ENCODE data around the gene DNAAF9. TPM values are rescaled to one million over a fixed set of nuclear protein-coding genes. Genes with fewer than 3 reads are reported as not detected.

DNAAF9 gene
- total RNA-seq, 1 experiment from 2014 or later: 6.3 TPM

- TF ChIP-seq CTCF (IDR thresholded peaks at IDR 0.05; ENCODE audit: unreplicated experiment): no peak
- Mint-ChIP-seq H3K36me3 (ENCODE audit: insufficient read depth, unreplicated experiment) (no peaks in the 10 kb centered on the region), H3K27ac (ENCODE audit: unreplicated experiment) (no peak overlapping the region), H3K4me3 (ENCODE audit: low read depth, unreplicated experiment) (no peak overlapping the region), H3K4me1 (ENCODE audit: low read depth, unreplicated experiment) (peaks cover 15% of the 10 kb centered on the region), H3K27me3 (ENCODE audit: unreplicated experiment) (no peaks in the 10 kb centered on the region), H3K9me3 (ENCODE audit: low read depth, unreplicated experiment) (no peaks in the 10 kb centered on the region)
- intact Hi-C loops (cut with micrococcal nuclease; ENCODE audit: unreplicated experiment): no loop called here
- DNase-seq: no peak
- BruUV-seq (replicated peaks): no TSS peak
- CTCF ChIA-PET: interaction anchor here (0.6 kb wide), 1 partner anchor 120 kb away, joined by 3 read pairs; no protein-coding TSS in a partner anchor
These were observed 44.7 kb upstream of the DNAAF9 start for GRCh38 chr20:3452136-3452535.

GRCh38 chr20:3449319-3449718 is 41.9 kb upstream of the DNAAF9 start:
- Mint-ChIP-seq H3K4me1 (ENCODE audit: low read depth, unreplicated experiment) (peaks cover 19% of the 10 kb centered on the region), H3K27ac (ENCODE audit: unreplicated experiment) (no peak overlapping the region), H3K27me3 (ENCODE audit: unreplicated experiment) (no peaks in the 10 kb centered on the region), H3K4me3 (ENCODE audit: low read depth, unreplicated experiment) (no peak overlapping the region), H3K9me3 (ENCODE audit: low read depth, unreplicated experiment) (no peaks in the 10 kb centered on the region), H3K36me3 (ENCODE audit: insufficient read depth, unreplicated experiment) (no peaks in the 10 kb centered on the region)
- CTCF ChIA-PET: interaction anchor here (0.6 kb wide), 1 partner anchor 36 kb away, joined by 3 read pairs; no protein-coding TSS in a partner anchor
- TF ChIP-seq CTCF (IDR thresholded peaks at IDR 0.05; ENCODE audit: unreplicated experiment): no peak
- no TSS peak for BruUV-seq (replicated peaks)
- no peak for DNase-seq
- intact Hi-C loops (cut with micrococcal nuclease; ENCODE audit: unreplicated experiment): no loop called here

- H3K9me3 Mint-ChIP-seq (ENCODE audit: low read depth, unreplicated experiment): no peaks in the 10 kb centered on the region
- H3K27me3 Mint-ChIP-seq (ENCODE audit: unreplicated experiment): no peaks in the 10 kb centered on the region
- intact Hi-C loops (cut with micrococcal nuclease; ENCODE audit: unreplicated experiment): no loop called here
These were observed 39.9 kb upstream of the DNAAF9 start for GRCh38 chr20:3447321-3447720.

GRCh38 chr20:3446779-3447178 is 39.3 kb upstream of the DNAAF9 start:
- Mint-ChIP-seq H3K27me3 (ENCODE audit: unreplicated experiment) (no peaks in the 10 kb centered on the region), H3K4me3 (ENCODE audit: low read depth, unreplicated experiment) (no peak overlapping the region), H3K4me1 (ENCODE audit: low read depth, unreplicated experiment) (peaks cover 13% of the 10 kb centered on the region), H3K27ac (ENCODE audit: unreplicated experiment) (peak overlapping the region; percentile 36), H3K9me3 (ENCODE audit: low read depth, unreplicated experiment) (no peaks in the 10 kb centered on the region), H3K36me3 (ENCODE audit: insufficient read depth, unreplicated experiment) (no peaks in the 10 kb centered on the region)
- CTCF ChIA-PET: interaction anchor here (0.7 kb wide), 1 partner anchor 117 kb away, joined by 3 read pairs; no protein-coding TSS in a partner anchor
- no TSS peak for BruUV-seq (replicated peaks)
- DNase-seq: peak; percentile 60
- TF ChIP-seq CTCF (IDR thresholded peaks at IDR 0.05; ENCODE audit: unreplicated experiment): no peak
- intact Hi-C loops (cut with micrococcal nuclease; ENCODE audit: unreplicated experiment): no loop called here

More at GRCh38 chr20:3447321-3447720, 39.9 kb upstream of the DNAAF9 start:
- no peaks in the 10 kb centered on the region for H3K36me3 Mint-ChIP-seq (ENCODE audit: insufficient read depth, unreplicated experiment)
- CTCF ChIA-PET: no interaction called here
- no peak overlapping the region for H3K4me3 Mint-ChIP-seq (ENCODE audit: low read depth, unreplicated experiment)
- H3K4me1 Mint-ChIP-seq (ENCODE audit: low read depth, unreplicated experiment): peaks cover 18% of the 10 kb centered on the region
- peak overlapping the region; percentile 36 for H3K27ac Mint-ChIP-seq (ENCODE audit: unreplicated experiment)
- DNase-seq: no peak
- no peak for TF ChIP-seq CTCF (IDR thresholded peaks at IDR 0.05; ENCODE audit: unreplicated experiment)
- BruUV-seq (replicated peaks): no TSS peak

Data from Calu3 (cell line).